ENCODE data around the gene GPR142. TPM values are rescaled to one million over a fixed set of nuclear protein-coding genes. Genes with fewer than 3 reads are reported as not detected.
A peak's percentile ranks its signal among the peaks of the same experiment; 100 is the strongest.

The GPR142 gene
- total RNA-seq, 1 donor from 2014 or later, result not detected

DNA sequence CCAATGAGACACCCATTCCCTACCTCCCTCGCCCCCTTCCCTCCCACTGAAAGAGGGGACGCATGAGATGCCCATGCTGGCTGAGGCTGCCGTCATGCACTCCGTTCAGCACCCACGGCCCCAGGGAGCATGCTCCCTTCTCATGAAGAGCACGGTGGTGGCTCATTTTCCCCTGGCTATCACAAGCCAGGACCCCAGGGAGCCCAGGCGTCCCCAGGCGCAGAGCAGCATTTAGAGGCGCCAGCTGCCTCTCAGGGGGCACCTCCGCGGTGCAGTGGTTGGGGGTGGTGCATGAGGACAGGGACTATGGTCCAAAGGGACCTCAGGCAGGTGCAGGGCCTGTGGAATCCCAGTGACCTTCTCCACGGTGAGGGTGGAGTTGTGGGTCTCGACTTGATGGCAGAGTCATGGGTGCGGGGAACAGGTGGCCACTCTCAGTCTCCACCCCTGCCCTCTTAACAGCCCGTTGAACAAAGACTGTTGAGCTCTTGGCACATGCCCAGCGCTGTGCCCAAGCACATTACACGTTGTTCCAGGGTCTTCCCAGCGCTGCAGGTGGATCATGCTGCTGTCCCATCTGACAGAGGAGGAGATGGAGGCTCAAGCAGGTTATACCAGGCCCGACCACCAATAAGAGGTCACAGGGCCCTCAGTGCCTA lies 27.6 kb upstream of the GPR142 start:
- intact Hi-C loops (cut with DNase I), result no loop called here

DNA sequence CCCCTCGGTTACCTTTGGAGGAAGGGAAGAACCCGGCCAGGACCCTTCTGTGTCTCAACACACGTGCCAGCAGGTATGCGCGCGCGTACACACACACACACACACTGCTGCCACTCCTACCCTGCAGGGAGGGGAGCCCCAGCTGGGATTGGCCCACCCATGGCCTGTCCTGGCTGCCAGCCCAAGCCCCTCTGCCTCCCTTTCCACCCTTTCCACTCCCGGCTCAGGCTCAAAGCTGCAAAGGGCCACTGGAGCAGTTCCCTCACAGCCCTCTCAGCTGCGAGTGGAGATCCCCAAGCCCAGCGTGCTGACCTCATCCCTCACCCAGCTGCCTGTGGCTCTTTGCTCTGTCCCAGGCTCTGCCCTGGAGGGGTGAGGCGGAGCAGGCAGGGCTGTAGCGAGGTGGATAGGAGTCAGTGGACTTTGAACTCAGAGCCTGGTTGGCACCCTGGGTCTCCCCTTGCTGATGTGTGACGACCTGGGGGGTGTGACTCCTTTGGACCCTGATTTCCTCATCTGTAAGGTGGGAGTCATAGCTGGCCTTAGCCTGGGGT lies 26.8 kb upstream of the GPR142 start:
- no peaks in the 10 kb centered on the region for H3K4me1 ChIP-seq

More for the DNA sequence above, 27.6 kb upstream of the GPR142 start:
- Histone ChIP-seq H3K27me3 (ENCODE audit: low read depth) (peaks cover 21% of the 10 kb centered on the region), H3K4me3 (no peak overlapping the region), H3K4me1 (no peaks in the 10 kb centered on the region), H3K27ac (no peak overlapping the region), H3K36me3 (no peaks in the 10 kb centered on the region), H3K9me3 (no peaks in the 10 kb centered on the region)
- DNase-seq (no peak), ATAC-seq (peak in 1 of 2 donors; percentile 5)
- TF ChIP-seq, protein P1, sequence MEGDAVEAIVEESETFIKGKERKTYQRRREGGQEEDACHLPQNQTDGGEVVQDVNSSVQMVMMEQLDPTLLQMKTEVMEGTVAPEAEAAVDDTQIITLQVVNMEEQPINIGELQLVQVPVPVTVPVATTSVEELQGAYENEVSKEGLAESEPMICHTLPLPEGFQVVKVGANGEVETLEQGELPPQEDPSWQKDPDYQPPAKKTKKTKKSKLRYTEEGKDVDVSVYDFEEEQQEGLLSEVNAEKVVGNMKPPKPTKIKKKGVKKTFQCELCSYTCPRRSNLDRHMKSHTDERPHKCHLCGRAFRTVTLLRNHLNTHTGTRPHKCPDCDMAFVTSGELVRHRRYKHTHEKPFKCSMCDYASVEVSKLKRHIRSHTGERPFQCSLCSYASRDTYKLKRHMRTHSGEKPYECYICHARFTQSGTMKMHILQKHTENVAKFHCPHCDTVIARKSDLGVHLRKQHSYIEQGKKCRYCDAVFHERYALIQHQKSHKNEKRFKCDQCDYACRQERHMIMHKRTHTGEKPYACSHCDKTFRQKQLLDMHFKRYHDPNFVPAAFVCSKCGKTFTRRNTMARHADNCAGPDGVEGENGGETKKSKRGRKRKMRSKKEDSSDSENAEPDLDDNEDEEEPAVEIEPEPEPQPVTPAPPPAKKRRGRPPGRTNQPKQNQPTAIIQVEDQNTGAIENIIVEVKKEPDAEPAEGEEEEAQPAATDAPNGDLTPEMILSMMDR (IDR thresholded peaks at IDR 0.05), result no peak

DNA sequence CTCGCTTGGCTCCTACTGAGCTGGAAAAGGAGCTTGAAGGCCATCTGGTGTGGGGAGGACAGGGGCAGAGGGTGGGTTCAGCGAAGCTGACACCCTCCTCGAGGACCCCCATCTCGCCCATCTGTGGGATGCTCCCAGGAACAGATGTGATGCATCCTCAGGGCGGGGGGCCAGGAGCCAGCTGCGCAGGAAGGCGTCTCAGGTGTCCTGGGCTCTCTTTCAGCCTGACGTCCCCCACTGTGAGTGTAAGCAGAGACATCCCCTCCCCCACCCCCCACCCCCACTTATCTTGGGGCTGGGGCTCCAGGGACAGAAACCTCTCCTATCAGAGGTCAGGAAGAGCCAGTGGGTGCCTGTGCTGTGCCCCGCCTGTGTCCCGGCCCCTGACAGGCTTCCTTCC lies 25.1 kb upstream of the GPR142 start:
- H3K4me1 ChIP-seq, result no peaks in the 10 kb centered on the region
- peaks cover 28% of the 10 kb centered on the region for H3K27me3 ChIP-seq (ENCODE audit: low read depth)
- no peak overlapping the region for H3K27ac ChIP-seq
- ATAC-seq, result no peak
- H3K36me3 ChIP-seq, result no peaks in the 10 kb centered on the region
- no peaks in the 10 kb centered on the region for H3K9me3 ChIP-seq
- TF ChIP-seq, protein P1 (IDR thresholded peaks at IDR 0.05), result no peak
- no peak overlapping the region for H3K4me3 ChIP-seq
- no peak for DNase-seq
- intact Hi-C loops (cut with DNase I), result no loop called here

More for the DNA sequence above, 26.8 kb upstream of the GPR142 start:
- Histone ChIP-seq H3K27me3 (ENCODE audit: low read depth) (peaks cover 24% of the 10 kb centered on the region), H3K9me3 (no peaks in the 10 kb centered on the region), H3K4me3 (no peak overlapping the region), H3K27ac (no peak overlapping the region), H3K36me3 (no peaks in the 10 kb centered on the region)
- DNase-seq, result no peak
- intact Hi-C loops (cut with DNase I), result no loop called here
- TF ChIP-seq, protein P1 (IDR thresholded peaks at IDR 0.05), result no peak
- ATAC-seq, result no peak

DNA sequence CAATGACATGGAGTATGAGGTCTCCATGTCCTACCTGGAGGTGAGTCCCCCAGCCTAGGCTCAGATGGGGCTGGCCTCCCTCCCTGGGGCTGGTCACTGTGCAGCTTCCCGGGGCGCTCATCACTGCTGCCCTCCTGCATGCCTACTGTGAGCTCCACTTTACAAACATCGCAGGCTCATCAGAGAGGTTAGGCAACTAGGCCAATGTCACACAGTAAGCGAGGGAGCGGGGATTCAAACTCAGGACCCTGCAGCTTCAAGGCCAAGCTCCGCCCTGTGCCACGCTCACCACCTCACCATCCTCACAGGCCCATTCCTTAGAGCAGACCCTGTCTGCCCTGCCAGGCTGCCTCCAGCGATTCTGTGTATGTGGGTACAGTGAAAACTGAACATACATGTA lies 24.2 kb upstream of the GPR142 start:
- Histone ChIP-seq H3K4me3 (no peak overlapping the region), H3K27ac (no peak overlapping the region), H3K4me1 (no peaks in the 10 kb centered on the region), H3K27me3 (ENCODE audit: low read depth) (peaks cover 28% of the 10 kb centered on the region), H3K9me3 (no peaks in the 10 kb centered on the region), H3K36me3 (no peaks in the 10 kb centered on the region)
- intact Hi-C loops (cut with DNase I), result no loop called here
- DNase-seq (no peak), ATAC-seq (no peak)
- TF ChIP-seq, protein P1 (IDR thresholded peaks at IDR 0.05), result no peak

DNA sequence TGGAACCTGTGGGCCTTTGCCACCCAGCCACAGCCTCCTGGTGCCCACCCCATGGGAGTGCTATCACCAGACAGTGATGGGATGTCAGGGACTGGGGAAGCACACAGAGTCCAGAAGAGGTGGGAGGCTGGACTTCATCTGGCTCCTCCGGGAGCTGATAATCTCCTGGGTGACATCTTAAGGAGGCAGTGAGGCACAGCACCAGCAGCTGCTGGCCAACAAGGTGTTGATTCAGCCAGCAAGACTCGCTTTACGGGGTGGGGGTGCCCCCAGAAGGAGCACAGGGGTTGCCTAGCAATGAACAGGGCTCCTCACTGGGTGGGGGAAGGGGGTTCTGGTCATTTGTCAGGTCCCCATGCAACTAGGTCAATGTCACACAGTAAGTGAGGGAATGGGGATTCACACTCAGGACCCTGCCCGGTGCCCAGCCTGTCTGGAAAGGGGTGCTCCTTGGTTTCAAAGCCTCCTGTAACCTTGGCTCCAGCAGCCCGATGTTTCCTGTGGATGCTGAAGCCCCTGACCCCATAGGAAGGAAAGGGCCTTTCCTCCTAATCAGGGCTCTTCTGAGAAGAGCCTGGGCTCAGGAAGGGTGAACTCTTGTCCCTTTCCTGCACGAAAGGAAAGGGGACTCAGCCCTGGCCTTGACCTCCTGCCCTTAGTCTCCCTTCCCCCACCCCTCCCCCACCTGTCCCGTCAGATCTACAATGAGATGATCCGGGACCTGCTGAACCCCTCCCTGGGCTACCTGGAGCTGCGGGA lies 23.6 kb upstream of the GPR142 start:
- Histone ChIP-seq H3K27me3 (ENCODE audit: low read depth) (peaks cover 28% of the 10 kb centered on the region), H3K9me3 (no peaks in the 10 kb centered on the region), H3K4me1 (no peaks in the 10 kb centered on the region), H3K36me3 (no peaks in the 10 kb centered on the region), H3K4me3 (no peak overlapping the region), H3K27ac (no peak overlapping the region)
- DNase-seq (no peak), ATAC-seq (no peak)
- intact Hi-C loops (cut with DNase I), result no loop called here
- TF ChIP-seq, protein P1 (IDR thresholded peaks at IDR 0.05), result no peak
